NOMO-1 treated with dmso at 0.1 percent for 144 hours (cell line): ENCODE data around the gene DTWD2.
"Not testable (repeated sequence)": the region's sequence is repeated elsewhere in the genome, so short reads cannot be mapped to it uniquely, and the experiment has no call there.

Source experiments
- DNase-seq: peaks from one replicate; lab custom pipeline; 2025; ENCODE audit not compliant: unreplicated experiment; lab: John Stamatoyannopoulos, UW

Gene DTWD2

GRCh38 chr5:118882666-118883065, 105.7 kb downstream of the DTWD2 start:
- no peak for DNase-seq

- DNase-seq: not testable (repeated sequence)
These were observed 111.5 kb downstream of the DTWD2 start for GRCh38 chr5:118876852-118877251.

- DNase-seq: no peak
These were observed 113.2 kb downstream of the DTWD2 start for GRCh38 chr5:118875131-118875530.

- no peak for DNase-seq
These were observed 114.9 kb downstream of the DTWD2 start for GRCh38 chr5:118873417-118873816.

- DNase-seq: no peak
These were observed 125.0 kb downstream of the DTWD2 start for GRCh38 chr5:118863345-118863744.

- DNase-seq: no peak
These were observed 125.8 kb downstream of the DTWD2 start for GRCh38 chr5:118862596-118862995.

GRCh38 chr5:118857700-118858099, 130.6 kb downstream of the DTWD2 start:
- peak; percentile 56 for DNase-seq

- DNase-seq: no peak
These were observed 133.5 kb downstream of the DTWD2 start for GRCh38 chr5:118854819-118855218.

- DNase-seq: not testable (repeated sequence)
These were observed 136.6 kb downstream of the DTWD2 start for GRCh38 chr5:118851785-118852184.

- DNase-seq: not testable (repeated sequence)
These were observed 138.8 kb downstream of the DTWD2 start for GRCh38 chr5:118849507-118849906.

GRCh38 chr5:118844351-118844750, 144.0 kb downstream of the DTWD2 start:
- DNase-seq: no peak

GRCh38 chr5:118834710-118835109, 153.6 kb downstream of the DTWD2 start:
- DNase-seq: no peak

- DNase-seq: no peak
These were observed 155.4 kb downstream of the DTWD2 start for GRCh38 chr5:118832974-118833373.

GRCh38 chr5:118825226-118825625, 163.1 kb downstream of the DTWD2 start:
- no peak for DNase-seq

- DNase-seq: no peak
These were observed 169.7 kb downstream of the DTWD2 start for GRCh38 chr5:118818604-118819003.

- no peak for DNase-seq
These were observed 179.9 kb downstream of the DTWD2 start for GRCh38 chr5:118808441-118808840.

- no peak for DNase-seq
These were observed 181.8 kb downstream of the DTWD2 start for GRCh38 chr5:118806571-118806970.

- no peak for DNase-seq
These were observed 186.0 kb downstream of the DTWD2 start for GRCh38 chr5:118802335-118802734.

GRCh38 chr5:118796081-118796480, 192.3 kb downstream of the DTWD2 start:
- no peak for DNase-seq

GRCh38 chr5:118794281-118794680, 194.1 kb downstream of the DTWD2 start:
- no peak for DNase-seq

- DNase-seq: no peak
These were observed 194.7 kb downstream of the DTWD2 start for GRCh38 chr5:118793652-118794051.

- no peak for DNase-seq
These were observed 195.3 kb downstream of the DTWD2 start for GRCh38 chr5:118793091-118793490.

GRCh38 chr5:118791926-118792734, 196.2 kb downstream of the DTWD2 start:
- peak; percentile 6 for DNase-seq
